ENCODE data around the gene CHCHD10.
"Not testable (repeated sequence)": the region's sequence is repeated elsewhere in the genome, so short reads cannot be mapped to it uniquely, and the experiment has no call there.

The CHCHD10 gene

GRCh38 chr22:23743303-23743705, 24.5 kb downstream of the CHCHD10 start:
- H3K27ac ChIP-seq (ENCODE audit: insufficient read depth in 1 of 2, low read depth in 1 of 2, low read length in 2 of 2, poor library complexity in 1 of 2, severe bottlenecking in 2 of 2): no peak overlapping the region
- ChIA-PET CTCF (no interaction called here), POLR2A (no interaction called here)
- no peak overlapping the region for H3K4me3 ChIP-seq (ENCODE audit: control insufficient read depth in 1 of 7, extremely low read depth in 1 of 7, insufficient read depth in 4 of 7, low read depth in 2 of 7, low read length in 6 of 7)
- DNase-seq: no peak
- no peaks in the 10 kb centered on the region for H3K27me3 ChIP-seq (replicated peaks in 2 of 5; ENCODE audit: control insufficient read depth in 4 of 5, insufficient read depth in 5 of 5, low read length in 4 of 5)
- peaks cover 2 to 18% (median 11%) of the 10 kb centered on the region in 4 experiments for H3K4me1 ChIP-seq (ENCODE audit: control extremely low read depth in 1 of 4, control insufficient read depth in 4 of 4, insufficient read depth in 4 of 4, low read length in 3 of 4)
- WGBS (ENCODE audit: insufficient coverage): 100% methylated on average over 1 of the region's 2 CpGs
- no peaks in the 10 kb centered on the region for H3K9me3 ChIP-seq (ENCODE audit: control extremely low read depth in 1 of 5, control insufficient read depth in 4 of 5, insufficient read depth in 2 of 5, low read depth in 1 of 5, low read length in 4 of 5)
- H3K36me3 ChIP-seq (ENCODE audit: control insufficient read depth in 4 of 4, insufficient read depth in 4 of 4, low read length in 3 of 4): peaks cover 12 to 46% (median 30%) of the 10 kb centered on the region in 4 experiments

- POLR2A ChIA-PET: no interaction called here
- WGBS (ENCODE audit: insufficient coverage): 100% methylated on average over 2 of the region's 7 CpGs
Measured at GRCh38 chr22:23742505-23743264, 25.1 kb downstream of the CHCHD10 start.

GRCh38 chr22:23737696-23738095, 30.1 kb downstream of the CHCHD10 start:
- CTCF ChIA-PET: interaction anchor here (0.8 to 1.1 kb wide), 4 partner anchors 18 to 123 kb away, joined by 3 read pairs; no protein-coding TSS in a partner anchor
- no peaks in the 10 kb centered on the region for H3K9me3 ChIP-seq (ENCODE audit: control extremely low read depth in 1 of 5, control insufficient read depth in 4 of 5, insufficient read depth in 2 of 5, low read depth in 1 of 5, low read length in 4 of 5)
- POLR2A ChIA-PET: interaction anchor here (0.6 kb wide), 1 partner anchor 12 kb away, joined by 4 read pairs; no protein-coding TSS in a partner anchor
- H3K4me1 ChIP-seq (ENCODE audit: control extremely low read depth in 1 of 4, control insufficient read depth in 4 of 4, insufficient read depth in 4 of 4, low read length in 3 of 4): no peaks in the 10 kb centered on the region
- no peak overlapping the region for H3K27ac ChIP-seq (ENCODE audit: insufficient read depth in 1 of 2, low read depth in 1 of 2, low read length in 2 of 2, poor library complexity in 1 of 2, severe bottlenecking in 2 of 2)
- DNase-seq: no peak
- H3K27me3 ChIP-seq (replicated peaks in 2 of 5; ENCODE audit: control insufficient read depth in 4 of 5, insufficient read depth in 5 of 5, low read length in 4 of 5): no peaks in the 10 kb centered on the region
- H3K4me3 ChIP-seq (ENCODE audit: control insufficient read depth in 1 of 7, extremely low read depth in 1 of 7, insufficient read depth in 4 of 7, low read depth in 2 of 7, low read length in 6 of 7): no peak overlapping the region
- peaks cover 3 to 19% (median 11%) of the 10 kb centered on the region in 4 experiments for H3K36me3 ChIP-seq (ENCODE audit: control insufficient read depth in 4 of 4, insufficient read depth in 4 of 4, low read length in 3 of 4)

More at GRCh38 chr22:23742505-23743264, 25.1 kb downstream of the CHCHD10 start:
- H3K4me3 ChIP-seq (ENCODE audit: control insufficient read depth in 1 of 7, extremely low read depth in 1 of 7, insufficient read depth in 4 of 7, low read depth in 2 of 7, low read length in 6 of 7): no peak overlapping the region
- peaks cover 2 to 13% (median 6%) of the 10 kb centered on the region in 4 experiments for H3K4me1 ChIP-seq (ENCODE audit: control extremely low read depth in 1 of 4, control insufficient read depth in 4 of 4, insufficient read depth in 4 of 4, low read length in 3 of 4)
- no peaks in the 10 kb centered on the region for H3K27me3 ChIP-seq (replicated peaks in 2 of 5; ENCODE audit: control insufficient read depth in 4 of 5, insufficient read depth in 5 of 5, low read length in 4 of 5)
- DNase-seq: no peak
- CTCF ChIA-PET: no interaction called here
- no peak overlapping the region for H3K27ac ChIP-seq (ENCODE audit: insufficient read depth in 1 of 2, low read depth in 1 of 2, low read length in 2 of 2, poor library complexity in 1 of 2, severe bottlenecking in 2 of 2)
- H3K9me3 ChIP-seq (ENCODE audit: control extremely low read depth in 1 of 5, control insufficient read depth in 4 of 5, insufficient read depth in 2 of 5, low read depth in 1 of 5, low read length in 4 of 5): no peaks in the 10 kb centered on the region
- H3K36me3 ChIP-seq (ENCODE audit: control insufficient read depth in 4 of 4, insufficient read depth in 4 of 4, low read length in 3 of 4): peaks cover 12 to 46% (median 30%) of the 10 kb centered on the region in 4 experiments

- POLR2A ChIA-PET; H3K4me3 ChIP-seq (ENCODE audit: control insufficient read depth in 1 of 7, extremely low read depth in 1 of 7, insufficient read depth in 4 of 7, low read depth in 2 of 7, low read length in 6 of 7); H3K4me1 ChIP-seq (ENCODE audit: control extremely low read depth in 1 of 4, control insufficient read depth in 4 of 4, insufficient read depth in 4 of 4, low read length in 3 of 4); H3K27me3 ChIP-seq (replicated peaks in 2 of 5; ENCODE audit: control insufficient read depth in 4 of 5, insufficient read depth in 5 of 5, low read length in 4 of 5); H3K9me3 ChIP-seq (ENCODE audit: control extremely low read depth in 1 of 5, control insufficient read depth in 4 of 5, insufficient read depth in 2 of 5, low read depth in 1 of 5, low read length in 4 of 5); H3K36me3 ChIP-seq (ENCODE audit: control insufficient read depth in 4 of 4, insufficient read depth in 4 of 4, low read length in 3 of 4); H3K27ac ChIP-seq (ENCODE audit: insufficient read depth in 1 of 2, low read depth in 1 of 2, low read length in 2 of 2, poor library complexity in 1 of 2, severe bottlenecking in 2 of 2): not testable (repeated sequence)
- DNase-seq: peak in 1 of 3 donors; percentile 12
- CTCF ChIA-PET: interaction anchor here (1.1 to 1.4 kb wide), 2 partner anchors 12 to 22 kb away, joined by 3 read pairs; partner anchors contain the start of gene ZNF70
- WGBS (ENCODE audit: insufficient coverage): 80% methylated on average over 2 of the region's 4 CpGs
Measured at GRCh38 chr22:23728108-23728507, 39.7 kb downstream of the CHCHD10 start.

- H3K36me3 ChIP-seq (ENCODE audit: control insufficient read depth in 4 of 4, insufficient read depth in 4 of 4, low read length in 3 of 4): no peaks in the 10 kb centered on the region
- 100% methylated on average over 2 of the region's 2 CpGs for WGBS (ENCODE audit: insufficient coverage)
- H3K27me3 ChIP-seq (replicated peaks in 2 of 5; ENCODE audit: control insufficient read depth in 4 of 5, insufficient read depth in 5 of 5, low read length in 4 of 5): no peaks in the 10 kb centered on the region
- H3K4me1 ChIP-seq (ENCODE audit: control extremely low read depth in 1 of 4, control insufficient read depth in 4 of 4, insufficient read depth in 4 of 4, low read length in 3 of 4): no peaks in the 10 kb centered on the region
- no peak for DNase-seq
- ChIA-PET CTCF (no interaction called here), POLR2A (no interaction called here)
- H3K9me3 ChIP-seq (ENCODE audit: control extremely low read depth in 1 of 5, control insufficient read depth in 4 of 5, insufficient read depth in 2 of 5, low read depth in 1 of 5, low read length in 4 of 5): no peaks in the 10 kb centered on the region
- H3K27ac ChIP-seq (ENCODE audit: insufficient read depth in 1 of 2, low read depth in 1 of 2, low read length in 2 of 2, poor library complexity in 1 of 2, severe bottlenecking in 2 of 2): no peak overlapping the region
- no peak overlapping the region for H3K4me3 ChIP-seq (ENCODE audit: control insufficient read depth in 1 of 7, extremely low read depth in 1 of 7, insufficient read depth in 4 of 7, low read depth in 2 of 7, low read length in 6 of 7)
Measured at GRCh38 chr22:23722724-23723123, 45.0 kb downstream of the CHCHD10 start.

GRCh38 chr22:23722160-23722559, 45.6 kb downstream of the CHCHD10 start:
- Histone ChIP-seq H3K36me3 (ENCODE audit: control insufficient read depth in 4 of 4, insufficient read depth in 4 of 4, low read length in 3 of 4) (no peaks in the 10 kb centered on the region), H3K4me1 (ENCODE audit: control extremely low read depth in 1 of 4, control insufficient read depth in 4 of 4, insufficient read depth in 4 of 4, low read length in 3 of 4) (peaks cover 0 to 4% (median 2%) of the 10 kb centered on the region in 4 experiments), H3K27me3 (replicated peaks in 2 of 5; ENCODE audit: control insufficient read depth in 4 of 5, insufficient read depth in 5 of 5, low read length in 4 of 5) (no peaks in the 10 kb centered on the region), H3K27ac (ENCODE audit: insufficient read depth in 1 of 2, low read depth in 1 of 2, low read length in 2 of 2, poor library complexity in 1 of 2, severe bottlenecking in 2 of 2) (no peak overlapping the region), H3K9me3 (ENCODE audit: control extremely low read depth in 1 of 5, control insufficient read depth in 4 of 5, insufficient read depth in 2 of 5, low read depth in 1 of 5, low read length in 4 of 5) (no peaks in the 10 kb centered on the region), H3K4me3 (ENCODE audit: control insufficient read depth in 1 of 7, extremely low read depth in 1 of 7, insufficient read depth in 4 of 7, low read depth in 2 of 7, low read length in 6 of 7) (no peak overlapping the region)
- 83% methylated on average over 1 of the region's 4 CpGs for WGBS (ENCODE audit: insufficient coverage)
- ChIA-PET CTCF (no interaction called here), POLR2A (no interaction called here)
- no peak for DNase-seq

- ChIA-PET CTCF (no interaction called here), POLR2A (interaction anchor here (0.6 kb wide), 1 partner anchor 25 kb away, joined by 3 read pairs; no protein-coding TSS in a partner anchor)
Measured at GRCh38 chr22:23720855-23721254, 46.9 kb downstream of the CHCHD10 start.

More at GRCh38 chr22:23720855-23721254, 46.9 kb downstream of the CHCHD10 start:
- H3K27me3 ChIP-seq (replicated peaks in 2 of 5; ENCODE audit: control insufficient read depth in 4 of 5, insufficient read depth in 5 of 5, low read length in 4 of 5): no peaks in the 10 kb centered on the region
- peaks cover under 1 to 16% (median 10%) of the 10 kb centered on the region in 4 experiments for H3K4me1 ChIP-seq (ENCODE audit: control extremely low read depth in 1 of 4, control insufficient read depth in 4 of 4, insufficient read depth in 4 of 4, low read length in 3 of 4)
- H3K36me3 ChIP-seq (ENCODE audit: control insufficient read depth in 4 of 4, insufficient read depth in 4 of 4, low read length in 3 of 4): no peaks in the 10 kb centered on the region
- DNase-seq: no peak
- no peak overlapping the region for H3K27ac ChIP-seq (ENCODE audit: insufficient read depth in 1 of 2, low read depth in 1 of 2, low read length in 2 of 2, poor library complexity in 1 of 2, severe bottlenecking in 2 of 2)
- H3K9me3 ChIP-seq (ENCODE audit: control extremely low read depth in 1 of 5, control insufficient read depth in 4 of 5, insufficient read depth in 2 of 5, low read depth in 1 of 5, low read length in 4 of 5): no peaks in the 10 kb centered on the region
- WGBS (ENCODE audit: insufficient coverage): 100% methylated on average over 5 of the region's 6 CpGs
- H3K4me3 ChIP-seq (ENCODE audit: control insufficient read depth in 1 of 7, extremely low read depth in 1 of 7, insufficient read depth in 4 of 7, low read depth in 2 of 7, low read length in 6 of 7): no peak overlapping the region

Data from common myeloid progenitor, CD34-positive (primary cell).